A673 (cell line): ENCODE results near the gene RPS29. TPM values are rescaled to one million over a fixed set of nuclear protein-coding genes. Genes with fewer than 3 reads are reported as not detected.

ENCODE experiments used
- BruUV-seq: library from RNA; stranded (reverse); fragments of 400-500 nt; replicated peaks from 2 replicates; lab custom pipeline; 2021; lab: Mats Ljungman, UMichigan
- CTCF ChIA-PET: fragments of 300-600 bp; sonication (Branson Sonifier 250); formaldehyde crosslinking; loops from one replicate; lab custom pipeline; 2022; ENCODE audit warnings: antibody characterized with exemption; lab: Charles Lee
- POLR2A ChIA-PET: fragments of 300-600 bp; sonication (Branson Sonifier 250); formaldehyde crosslinking; loops from one replicate; lab custom pipeline; 2022; ENCODE audit warnings: antibody characterized with exemption; ENCODE audit not compliant: low non-redundant PET; lab: Charles Lee
- DNase-seq: peaks from one replicate; pipeline ENCODE4 v3.0.0-alpha.2; 2015; ENCODE audit warnings: low spot score
- H3K27ac ChIP-seq: fragments of 200-600 bp; sonication (generic); 2 replicates; pipeline ENCODE4 v1.5.1; 2016; ENCODE audit warnings: mixed run types, low read depth, mild to moderate bottlenecking, mixed read lengths, antibody characterized with exemption, low read length; ENCODE audit not compliant: poor library complexity, severe bottlenecking
- H3K27me3 ChIP-seq: fragments of 200-600 bp; sonication (generic); replicated peaks from 2 replicates; pipeline ENCODE4 v1.6.1; 2017; ENCODE audit warnings: mixed run types, low read depth, mild to moderate bottlenecking, mixed read lengths, antibody characterized with exemption, low read length; ENCODE audit not compliant: insufficient read depth, poor library complexity
- H3K36me3 ChIP-seq: fragments of 200-600 bp; sonication (generic); 2 replicates; pipeline ENCODE4 v1.6.1; 2016; ENCODE audit warnings: mixed run types, mild to moderate bottlenecking, mixed read lengths, antibody characterized with exemption, low read length; ENCODE audit not compliant: insufficient read depth, poor library complexity, severe bottlenecking
- H3K4me1 ChIP-seq: fragments of 200-600 bp; sonication (generic); 2 replicates; pipeline ENCODE4 v1.6.1; 2017; ENCODE audit warnings: mixed run types, mild to moderate bottlenecking, mixed read lengths, antibody characterized with exemption, low read length; ENCODE audit not compliant: insufficient read depth, poor library complexity, severe bottlenecking
- H3K4me3 ChIP-seq: fragments of 200-600 bp; sonication (generic); 2 replicates; pipeline ENCODE4 v1.5.1; 2016; ENCODE audit warnings: low read depth, mixed run types, mild to moderate bottlenecking, mixed read lengths, low read length; ENCODE audit not compliant: poor library complexity, severe bottlenecking
- H3K9me3 ChIP-seq: fragments of 200-600 bp; sonication (generic); 2 replicates; pipeline ENCODE4 v1.6.1; 2016; ENCODE audit warnings: mixed run types, low read depth, mild to moderate bottlenecking, mixed read lengths, antibody characterized with exemption, low read length; ENCODE audit not compliant: poor library complexity, severe bottlenecking
- CTCF ChIP-seq: fragments of 300-800, 200-600 bp; sonication (generic); conservative IDR thresholded peaks from 2 replicates; pipeline ENCODE4 v1.5.1; 2017; ENCODE audit warnings: low read depth, mild to moderate bottlenecking, antibody characterized with exemption, low read length, moderate library complexity, mixed read lengths
- EZH2 ChIP-seq: fragments of 200-600 bp; sonication (generic); IDR thresholded peaks from 2 replicates; pipeline ENCODE4 v1.6.1; 2017; ENCODE audit warnings: borderline replicate concordance, low read depth, mild to moderate bottlenecking, mixed read lengths, antibody characterized with exemption, low read length; ENCODE audit not compliant: poor library complexity, severe bottlenecking
- intact Hi-C: fragments of 100-400 bp; cut with micrococcal nuclease; formaldehyde crosslinking; loops from one replicate; pipeline ENCODE4 v1.10.0; 2022; ENCODE audit not compliant: unreplicated experiment
- total RNA-seq: library from RNA; stranded (reverse); gene quantifications from 2 replicates; pipeline ENCODE4 v1.2.3, GENCODE V29; 2021

Gene RPS29
- total RNA-seq, 1 experiment from 2014 or later: 1,002 TPM

- CTCF ChIA-PET: no interaction called here
- H3K36me3 ChIP-seq: peaks cover 40% of the 10 kb centered on the region
These were observed 29.6 kb upstream of the RPS29 start for GRCh38 chr14:49615776-49616175.

GRCh38 chr14:49614196-49614595 lies 28.0 kb upstream of the RPS29 start:
- no peaks in the 10 kb centered on the region for H3K9me3 ChIP-seq
- H3K36me3 ChIP-seq: peaks cover 40% of the 10 kb centered on the region
- no peak overlapping the region for H3K4me3 ChIP-seq
- H3K4me1 ChIP-seq: no peaks in the 10 kb centered on the region
- no peaks in the 10 kb centered on the region for H3K27me3 ChIP-seq
- BruUV-seq: no TSS peak
- ChIA-PET POLR2A (no interaction called here), CTCF (no interaction called here)
- H3K27ac ChIP-seq: no peak overlapping the region
- DNase-seq: no peak
- TF ChIP-seq CTCF (no peak), EZH2 (no peak)
- intact Hi-C loops: no loop called here

More at GRCh38 chr14:49615776-49616175, 29.6 kb upstream of the RPS29 start:
- intact Hi-C loops: no loop called here
- Histone ChIP-seq H3K27me3 (no peaks in the 10 kb centered on the region), H3K4me3 (no peak overlapping the region), H3K27ac (no peak overlapping the region), H3K4me1 (no peaks in the 10 kb centered on the region), H3K9me3 (no peaks in the 10 kb centered on the region)
- no peak for DNase-seq
- TF ChIP-seq EZH2 (no peak), CTCF (no peak)
- BruUV-seq: no TSS peak
- POLR2A ChIA-PET: no interaction called here

GRCh38 chr14:49612671-49613070 lies 26.5 kb upstream of the RPS29 start:
- no peaks in the 10 kb centered on the region for H3K4me1 ChIP-seq
- H3K27me3 ChIP-seq: no peaks in the 10 kb centered on the region
- no peak for TF ChIP-seq CTCF
- TF ChIP-seq EZH2: no peak
- no peak for DNase-seq
- H3K27ac ChIP-seq: no peak overlapping the region
- H3K36me3 ChIP-seq: peaks cover 34% of the 10 kb centered on the region
- no peaks in the 10 kb centered on the region for H3K9me3 ChIP-seq
- H3K4me3 ChIP-seq: no peak overlapping the region
- CTCF ChIA-PET: no interaction called here
- POLR2A ChIA-PET: no interaction called here
- intact Hi-C loops: no loop called here
- no TSS peak for BruUV-seq
